ENCODE measurements around the gene PTPN4. TPM values are rescaled to one million over a fixed set of nuclear protein-coding genes. Genes with fewer than 3 reads are reported as not detected.

The PTPN4 gene
- total and polyA plus RNA-seq, 2 of the 13 experiments (the other 11 are each of a cell fraction or from before 2014, with no cell fraction given), result 20.3 to 34.6 TPM

- TF ChIP-seq ZBTB42 (CRISPR knock-in tag; IDR thresholded peaks at IDR 0.05), result no peak
- TF ChIP-seq FOSL1 (CRISPR knock-in tag; IDR thresholded peaks at IDR 0.05; ENCODE audit: borderline replicate concordance), result no peak
- TF ChIP-seq ZNF318 (CRISPR knock-in tag; IDR thresholded peaks at IDR 0.05), result no peak
- TF ChIP-seq ZNF816 (CRISPR knock-in tag; IDR thresholded peaks at IDR 0.05; ENCODE audit: borderline replicate concordance), result no peak
- TF ChIP-seq SP140L (CRISPR knock-in tag; IDR thresholded peaks at IDR 0.05; ENCODE audit: borderline replicate concordance), result no peak
- TF ChIP-seq ZKSCAN8 (CRISPR knock-in tag; IDR thresholded peaks at IDR 0.05; ENCODE audit: borderline replicate concordance), result no peak
- TF ChIP-seq ZNF432 (CRISPR knock-in tag; IDR thresholded peaks at IDR 0.05; ENCODE audit: borderline replicate concordance), result no peak
- TF ChIP-seq SALL2 (CRISPR knock-in tag; IDR thresholded peaks at IDR 0.05), result no peak
- TF ChIP-seq MAX (IDR thresholded peaks at IDR 0.05), result no peak
- no peak for TF ChIP-seq GFI1 (CRISPR knock-in tag; IDR thresholded peaks at IDR 0.05; ENCODE audit: borderline replicate concordance)
- no peak for TF ChIP-seq ZBTB7B (CRISPR knock-in tag; IDR thresholded peaks at IDR 0.05)
- TF ChIP-seq NR2C2 (CRISPR knock-in tag; IDR thresholded peaks at IDR 0.05; ENCODE audit: borderline replicate concordance), result no peak
- no peak for TF ChIP-seq PAWR (CRISPR knock-in tag; IDR thresholded peaks at IDR 0.05; ENCODE audit: borderline replicate concordance)
- no peak for TF ChIP-seq ZNF703 (CRISPR knock-in tag; IDR thresholded peaks at IDR 0.05; ENCODE audit: borderline replicate concordance)
- TF ChIP-seq MIER3 (CRISPR knock-in tag; IDR thresholded peaks at IDR 0.05; ENCODE audit: borderline replicate concordance), result no peak
- no peak for TF ChIP-seq ZNF75D (CRISPR knock-in tag; IDR thresholded peaks at IDR 0.05; ENCODE audit: borderline replicate concordance)
- TF ChIP-seq CAMTA2 (CRISPR knock-in tag; IDR thresholded peaks at IDR 0.05; ENCODE audit: borderline replicate concordance), result no peak
- no peak for FAIRE-seq
- H3K27ac ChIP-seq (ENCODE audit: extremely low read length, insufficient read depth, low read length), result no peak overlapping the region
- no peak for ATAC-seq
- H3K79me2 ChIP-seq (ENCODE audit: insufficient read depth, low read length), result no peaks in the 10 kb centered on the region
- H3K4me3 ChIP-seq (replicated peaks in 1 of 3; ENCODE audit: insufficient read depth in 1 of 3, low read depth in 2 of 3, low read length in 3 of 3), result no peak overlapping the region
- H3K36me3 ChIP-seq (replicated peaks in 1 of 2; ENCODE audit: control insufficient read depth in 1 of 2, insufficient read depth in 2 of 2, low read length in 2 of 2), result no peaks in the 10 kb centered on the region
- H2AFZ ChIP-seq (ENCODE audit: low read length), result no peak overlapping the region
- POLR2A ChIA-PET, result interaction anchor here (1.8 kb wide), 1 partner anchor 9 kb away, joined by 6 read pairs; the partner anchor contains the start of gene EPB41L5
- intact Hi-C loops (cut with micrococcal nuclease; ENCODE audit: unreplicated experiment) (no loop called here), in situ Hi-C loops (cut with HindIII; ENCODE audit: extremely low pct_ligation_motif_present, low pct_unique_long_range_greater_than_20kb) (no loop called here)
- no TSS peak for BruUV-seq (replicated peaks)
- no peak overlapping the region for H3K4me2 ChIP-seq (ENCODE audit: low read depth, low read length)
- H3K9me3 ChIP-seq (ENCODE audit: low read length), result no peaks in the 10 kb centered on the region
- DNase-seq (ENCODE audit: low spot score), result no peak
- no peak overlapping the region for H3K9ac ChIP-seq (ENCODE audit: insufficient read depth, low read depth, low read length)
- H4K20me1 ChIP-seq (ENCODE audit: insufficient read depth, low read length), result no peaks in the 10 kb centered on the region
- CTCF ChIA-PET (ENCODE audit: low intra/inter-chr PET ratio, low total read pairs), result no interaction called here
- no peaks in the 10 kb centered on the region; a peak in 2 of 5 replicates for H3K27me3 ChIP-seq (ENCODE audit: control insufficient read depth in 1 of 2, insufficient read depth in 2 of 2, low read length in 2 of 2)
- H3K4me1 ChIP-seq (ENCODE audit: insufficient read depth, low read length), result peaks cover 19% of the 10 kb centered on the region
Observed at GRCh38 chr2:120004254-120004653, 244.5 kb downstream of the PTPN4 start.

Measured in HepG2 (cell line).